GM12878 (cell line): Measurements from ENCODE around the gene MRPS22.

Experiments used
- RFX5 ChIP-seq: IDR thresholded peaks from 2 replicates; pipeline ENCODE4 v1.6.1; 2011; ENCODE audit warnings: low read depth, low read length, improper control_type of control experiment
- TF ChIP-seq, protein P1 (sequence below), 3 experiments: IDR thresholded peaks in 2 of 3; conservative IDR thresholded peaks in 1 of 3; 2 replicates each; pipeline ENCODE4 v1.5.1; 2011; ENCODE audit warnings: low read depth in 3 of 3, low read length in 3 of 3, mild to moderate bottlenecking in 3 of 3, control low read depth in 2 of 3, moderate library complexity in 2 of 3, inconsistent platforms in 1 of 3, mixed read lengths in 1 of 3; ENCODE audit not compliant: control insufficient read depth in 2 of 3, insufficient read depth in 1 of 3; ENCODE audit errors: extremely low read depth in 1 of 3
- TF ChIP-seq, protein P2 (sequence below): fragments of 450-650 bp; formaldehyde crosslinking; IDR thresholded peaks from 2 replicates; pipeline ENCODE4 v1.5.0; 2022; ENCODE audit warnings: mild to moderate bottlenecking, missing genetic modification characterization

DNA sequence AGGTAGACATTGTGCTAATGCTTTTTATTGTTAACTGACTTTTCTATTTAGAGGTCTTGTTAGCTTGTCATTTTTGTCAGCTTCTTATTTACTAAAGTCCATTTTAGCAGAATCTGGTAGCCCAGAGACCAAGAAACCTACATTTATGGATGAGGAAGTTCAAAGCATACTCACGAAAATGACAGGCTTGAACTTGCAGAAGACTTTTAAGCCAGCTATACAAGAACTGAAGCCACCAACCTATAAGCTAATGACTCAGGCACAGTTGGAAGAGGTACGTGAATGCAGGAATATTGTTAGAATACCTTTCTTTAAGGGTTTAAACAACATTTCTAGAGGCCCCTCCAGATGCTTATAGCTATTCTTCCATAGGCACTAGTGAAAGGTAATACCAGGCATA is 3.0 kb downstream of the MRPS22 start:
- TF ChIP-seq RFX5, result no peak
- TF ChIP-seq, protein P1, sequence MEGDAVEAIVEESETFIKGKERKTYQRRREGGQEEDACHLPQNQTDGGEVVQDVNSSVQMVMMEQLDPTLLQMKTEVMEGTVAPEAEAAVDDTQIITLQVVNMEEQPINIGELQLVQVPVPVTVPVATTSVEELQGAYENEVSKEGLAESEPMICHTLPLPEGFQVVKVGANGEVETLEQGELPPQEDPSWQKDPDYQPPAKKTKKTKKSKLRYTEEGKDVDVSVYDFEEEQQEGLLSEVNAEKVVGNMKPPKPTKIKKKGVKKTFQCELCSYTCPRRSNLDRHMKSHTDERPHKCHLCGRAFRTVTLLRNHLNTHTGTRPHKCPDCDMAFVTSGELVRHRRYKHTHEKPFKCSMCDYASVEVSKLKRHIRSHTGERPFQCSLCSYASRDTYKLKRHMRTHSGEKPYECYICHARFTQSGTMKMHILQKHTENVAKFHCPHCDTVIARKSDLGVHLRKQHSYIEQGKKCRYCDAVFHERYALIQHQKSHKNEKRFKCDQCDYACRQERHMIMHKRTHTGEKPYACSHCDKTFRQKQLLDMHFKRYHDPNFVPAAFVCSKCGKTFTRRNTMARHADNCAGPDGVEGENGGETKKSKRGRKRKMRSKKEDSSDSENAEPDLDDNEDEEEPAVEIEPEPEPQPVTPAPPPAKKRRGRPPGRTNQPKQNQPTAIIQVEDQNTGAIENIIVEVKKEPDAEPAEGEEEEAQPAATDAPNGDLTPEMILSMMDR (IDR thresholded peaks at IDR 0.05 in 2 of 3, conservative IDR thresholded peaks at IDR 0.05 in 1 of 3; ENCODE audit: control insufficient read depth in 2 of 3, extremely low read depth in 1 of 3, insufficient read depth in 1 of 3, low read depth in 3 of 3, low read length in 3 of 3), result no peak
- TF ChIP-seq, protein P2, sequence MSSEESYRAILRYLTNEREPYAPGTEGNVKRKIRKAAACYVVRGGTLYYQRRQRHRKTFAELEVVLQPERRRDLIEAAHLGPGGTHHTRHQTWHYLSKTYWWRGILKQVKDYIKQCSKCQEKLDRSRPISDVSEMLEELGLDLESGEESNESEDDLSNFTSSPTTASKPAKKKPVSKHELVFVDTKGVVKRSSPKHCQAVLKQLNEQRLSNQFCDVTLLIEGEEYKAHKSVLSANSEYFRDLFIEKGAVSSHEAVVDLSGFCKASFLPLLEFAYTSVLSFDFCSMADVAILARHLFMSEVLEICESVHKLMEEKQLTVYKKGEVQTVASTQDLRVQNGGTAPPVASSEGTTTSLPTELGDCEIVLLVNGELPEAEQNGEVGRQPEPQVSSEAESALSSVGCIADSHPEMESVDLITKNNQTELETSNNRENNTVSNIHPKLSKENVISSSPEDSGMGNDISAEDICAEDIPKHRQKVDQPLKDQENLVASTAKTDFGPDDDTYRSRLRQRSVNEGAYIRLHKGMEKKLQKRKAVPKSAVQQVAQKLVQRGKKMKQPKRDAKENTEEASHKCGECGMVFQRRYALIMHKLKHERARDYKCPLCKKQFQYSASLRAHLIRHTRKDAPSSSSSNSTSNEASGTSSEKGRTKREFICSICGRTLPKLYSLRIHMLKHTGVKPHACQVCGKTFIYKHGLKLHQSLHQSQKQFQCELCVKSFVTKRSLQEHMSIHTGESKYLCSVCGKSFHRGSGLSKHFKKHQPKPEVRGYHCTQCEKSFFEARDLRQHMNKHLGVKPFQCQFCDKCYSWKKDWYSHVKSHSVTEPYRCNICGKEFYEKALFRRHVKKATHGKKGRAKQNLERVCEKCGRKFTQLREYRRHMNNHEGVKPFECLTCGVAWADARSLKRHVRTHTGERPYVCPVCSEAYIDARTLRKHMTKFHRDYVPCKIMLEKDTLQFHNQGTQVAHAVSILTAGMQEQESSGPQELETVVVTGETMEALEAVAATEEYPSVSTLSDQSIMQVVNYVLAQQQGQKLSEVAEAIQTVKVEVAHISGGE (CRISPR knock-in tag), result no peak
